BJ (cell line): Measurements from ENCODE around the gene CDKAL1. TPM values are rescaled to one million over a fixed set of nuclear protein-coding genes. Genes with fewer than 3 reads are reported as not detected.

Experiments
- CTCF ChIA-PET: fragments of 350-600 bp; formaldehyde crosslinking; extraction: SDS; loops from one replicate; lab custom pipeline; 2021; ENCODE audit warnings: antibody characterized with exemption, inconsistent platforms; lab: Yijun Ruan, JAX
- POLR2A ChIA-PET: fragments of 300-600 bp; sonication (Branson Sonifier 250); formaldehyde crosslinking; extraction: SDS; loops from one replicate; lab custom pipeline; 2021; ENCODE audit warnings: antibody characterized with exemption; lab: Charles Lee
- DNase-seq: peaks from one replicate; pipeline ENCODE4 v3.0.0-alpha.2; 2011; ENCODE audit warnings: low read depth
- H3K27me3 ChIP-seq: 2 replicates; pipeline ENCODE4 v1.6.0; 2011; ENCODE audit warnings: low read length; ENCODE audit not compliant: control insufficient read depth, insufficient read depth
- H3K36me3 ChIP-seq: 2 replicates; pipeline ENCODE4 v1.5.1; 2011; ENCODE audit warnings: low read length; ENCODE audit not compliant: control insufficient read depth, insufficient read depth
- H3K4me3 ChIP-seq: 2 replicates; pipeline ENCODE4 v1.5.1; 2011; ENCODE audit warnings: low read depth, mild to moderate bottlenecking, control low read depth, low read length
- CTCF ChIP-seq: IDR thresholded peaks from 2 replicates; pipeline ENCODE4 v1.5.1; 2011; ENCODE audit warnings: low read depth, mild to moderate bottlenecking, control low read depth, inconsistent platforms, low read length, moderate library complexity; ENCODE audit not compliant: insufficient read depth
- polyA plus RNA-seq: library from polyadenylated mRNA; depleted of rRNA; stranded (reverse); fragments of >200 nt; gene quantifications from 2 replicates; pipeline ENCODE4 v1.2.3, GENCODE V29; 2011

The CDKAL1 gene
- polyA plus RNA-seq, 1 experiment, result 3.8 TPM

- TF ChIP-seq CTCF, result no peak
- DNase-seq, result no peak
- ChIA-PET POLR2A (no interaction called here), CTCF (no interaction called here)
- Histone ChIP-seq H3K27me3 (no peaks in the 10 kb centered on the region), H3K36me3 (no peaks in the 10 kb centered on the region), H3K4me3 (no peak overlapping the region)
Observed at GRCh38 chr6:20915156-20915555, 380.9 kb downstream of the CDKAL1 start.

GRCh38 chr6:20915626-20916025 lies 381.4 kb downstream of the CDKAL1 start:
- H3K27me3 ChIP-seq, result no peaks in the 10 kb centered on the region
- no peak for DNase-seq
- TF ChIP-seq CTCF, result no peak
- POLR2A ChIA-PET, result no interaction called here
- H3K36me3 ChIP-seq, result no peaks in the 10 kb centered on the region
- H3K4me3 ChIP-seq, result no peak overlapping the region
- CTCF ChIA-PET, result no interaction called here

GRCh38 chr6:20916086-20916485 lies 381.8 kb downstream of the CDKAL1 start:
- TF ChIP-seq CTCF, result no peak
- no peaks in the 10 kb centered on the region for H3K27me3 ChIP-seq
- no peak overlapping the region for H3K4me3 ChIP-seq
- DNase-seq, result no peak
- ChIA-PET POLR2A (no interaction called here), CTCF (no interaction called here)
- H3K36me3 ChIP-seq, result no peaks in the 10 kb centered on the region

- POLR2A ChIA-PET, result no interaction called here
- no peak for TF ChIP-seq CTCF
- Histone ChIP-seq H3K36me3 (no peaks in the 10 kb centered on the region), H3K27me3 (no peaks in the 10 kb centered on the region), H3K4me3 (no peak overlapping the region)
- no peak for DNase-seq
- CTCF ChIA-PET, result no interaction called here
Observed at GRCh38 chr6:20918868-20919267, 384.6 kb downstream of the CDKAL1 start.

- no peak for DNase-seq
- TF ChIP-seq CTCF, result no peak
- ChIA-PET POLR2A (no interaction called here), CTCF (no interaction called here)
- Histone ChIP-seq H3K36me3 (no peaks in the 10 kb centered on the region), H3K4me3 (no peak overlapping the region), H3K27me3 (no peaks in the 10 kb centered on the region)
Observed at GRCh38 chr6:20919677-20920385, 385.6 kb downstream of the CDKAL1 start.
